ENCODE data around the gene PPP1R14B.
A peak's percentile ranks its signal among the peaks of the same experiment; 100 is the strongest.

PPP1R14B gene

GRCh38 chr11:64234647-64235379 lies 11.9 kb downstream of the PPP1R14B start:
- peak overlapping the region; percentile 35 for H2AFZ ChIP-seq (ENCODE audit: low read length)
- H4K20me1 ChIP-seq (ENCODE audit: insufficient read depth, low read length), result no peaks in the 10 kb centered on the region
- H3K9me3 ChIP-seq (replicated peaks; ENCODE audit: insufficient read depth, low read length), result no peaks in the 10 kb centered on the region
- peaks cover 20% of the 10 kb centered on the region for H3F3A ChIP-seq (ENCODE audit: insufficient read depth, low read length)
- peaks cover 10% of the 10 kb centered on the region for H3K4me1 ChIP-seq (ENCODE audit: low read length)
- no peaks in the 10 kb centered on the region for H3K9me2 ChIP-seq (replicated peaks; ENCODE audit: insufficient read depth, low read length)
- H3K27ac ChIP-seq (ENCODE audit: low read length), result no peak overlapping the region
- peak; percentile 60 for DNase-seq
- no peaks in the 10 kb centered on the region for H3K36me3 ChIP-seq (replicated peaks; ENCODE audit: insufficient read depth, low read length)
- H3K79me2 ChIP-seq (ENCODE audit: low read length), result peaks cover 18% of the 10 kb centered on the region
- peak overlapping the region; percentile 88 for H3K4me2 ChIP-seq (ENCODE audit: low read depth, low read length)
- H3K9ac ChIP-seq (ENCODE audit: low read length), result peak overlapping the region; percentile 46; the same call in 1 of the 2 replicates
- peak overlapping the region; percentile 73 for H3K4me3 ChIP-seq (ENCODE audit: low read length)
- H3K27me3 ChIP-seq (replicated peaks; ENCODE audit: insufficient read depth, low read length), result no peaks in the 10 kb centered on the region
- TF ChIP-seq CTCF (IDR thresholded peaks at IDR 0.05; ENCODE audit: low read length) (no peak), EZH2phosphoT487 (IDR thresholded peaks at IDR 0.05; ENCODE audit: low read length) (no peak), EZH2 (optimal IDR thresholded peaks at IDR 0.05; ENCODE audit: low read depth, low read length) (no peak)

- Histone ChIP-seq H3K9ac (ENCODE audit: low read length) (peak within 1 kb of the TSS; percentile 46; the same call in 1 of the 2 replicates), H3F3A (ENCODE audit: insufficient read depth, low read length) (peaks cover 16% of the 10 kb centered on the region), H3K79me2 (ENCODE audit: low read length) (peaks cover 18% of the 10 kb centered on the region), H3K4me1 (ENCODE audit: low read length) (peaks cover 7% of the 10 kb centered on the region), H3K27ac (ENCODE audit: low read length) (no peak within 1 kb of the TSS), H3K36me3 (replicated peaks; ENCODE audit: insufficient read depth, low read length) (no peaks in the 10 kb centered on the region), H3K4me2 (ENCODE audit: low read depth, low read length) (peak within 1 kb of the TSS; percentile 90), H2AFZ (ENCODE audit: low read length) (peak within 1 kb of the TSS; percentile 69), H3K9me2 (replicated peaks; ENCODE audit: insufficient read depth, low read length) (no peaks in the 10 kb centered on the region), H3K27me3 (replicated peaks; ENCODE audit: insufficient read depth, low read length) (no peaks in the 10 kb centered on the region), H4K20me1 (ENCODE audit: insufficient read depth, low read length) (no peaks in the 10 kb centered on the region), H3K4me3 (ENCODE audit: low read length) (peak within 1 kb of the TSS; percentile 73), H3K9me3 (replicated peaks; ENCODE audit: insufficient read depth, low read length) (no peaks in the 10 kb centered on the region)
- peak; percentile 63 for DNase-seq
- TF ChIP-seq CTCF (IDR thresholded peaks at IDR 0.05; ENCODE audit: low read length) (no peak), EZH2phosphoT487 (IDR thresholded peaks at IDR 0.05; ENCODE audit: low read length) (no peak), EZH2 (optimal IDR thresholded peaks at IDR 0.05; ENCODE audit: low read depth, low read length) (no peak)
Observed at GRCh38 chr11:64233913-64234586, 12.7 kb downstream of the PPP1R14B start, which contains the start of gene VEGFB. Gene VEGFB (plus strand): TSS chr11:64234584. CDS start chr11:64234834, 250 bp downstream.

DNA sequence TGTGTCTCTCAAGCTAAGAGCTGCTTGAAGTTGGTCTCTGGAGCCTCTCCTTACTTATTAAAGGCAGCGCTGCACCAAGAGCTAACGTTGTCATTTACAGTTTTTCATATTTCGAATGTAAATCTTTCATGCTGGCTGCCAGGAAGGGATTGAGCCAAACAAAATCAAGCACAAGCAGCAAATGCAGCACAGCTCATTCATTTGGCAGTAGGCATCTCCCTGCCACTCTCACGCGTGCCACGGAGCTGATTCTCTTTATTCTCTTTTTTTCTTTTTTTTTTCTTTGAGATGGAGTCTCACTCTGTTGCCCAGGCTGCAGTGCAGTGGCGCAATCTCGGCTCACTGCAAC lies 13.8 kb downstream of the PPP1R14B start:
- Histone ChIP-seq H3K4me2 (ENCODE audit: low read depth, low read length) (no peak overlapping the region), H3K9me3 (replicated peaks; ENCODE audit: insufficient read depth, low read length) (no peaks in the 10 kb centered on the region), H3K27ac (ENCODE audit: low read length) (no peak overlapping the region), H3K9ac (ENCODE audit: low read length) (no peak overlapping the region), H3K9me2 (replicated peaks; ENCODE audit: insufficient read depth, low read length) (no peaks in the 10 kb centered on the region), H3K79me2 (ENCODE audit: low read length) (peaks cover 18% of the 10 kb centered on the region), H3K27me3 (replicated peaks; ENCODE audit: insufficient read depth, low read length) (no peaks in the 10 kb centered on the region), H3K4me1 (ENCODE audit: low read length) (peaks cover 4% of the 10 kb centered on the region; the same call in 1 of the 2 replicates), H3F3A (ENCODE audit: insufficient read depth, low read length) (peaks cover 10% of the 10 kb centered on the region), H3K4me3 (ENCODE audit: low read length) (no peak overlapping the region), H2AFZ (ENCODE audit: low read length) (no peak overlapping the region), H4K20me1 (ENCODE audit: insufficient read depth, low read length) (no peaks in the 10 kb centered on the region), H3K36me3 (replicated peaks; ENCODE audit: insufficient read depth, low read length) (no peaks in the 10 kb centered on the region)
- no peak for DNase-seq
- no peak for TF ChIP-seq EZH2 (optimal IDR thresholded peaks at IDR 0.05; ENCODE audit: low read depth, low read length)
- TF ChIP-seq EZH2phosphoT487 (IDR thresholded peaks at IDR 0.05; ENCODE audit: low read length), result no peak
- no peak for TF ChIP-seq CTCF (IDR thresholded peaks at IDR 0.05; ENCODE audit: low read length)

All from MM.1S (cell line).